Endothelial cell of umbilical vein (primary cell): ENCODE measurements around the gene ABLIM1.

Source experiments
- FOS ChIP-seq: IDR thresholded peaks from 2 replicates; pipeline ENCODE4 v1.6.1; 2011; ENCODE audit warnings: mild to moderate bottlenecking, low read length, moderate library complexity, borderline replicate concordance; ENCODE audit not compliant: insufficient read depth
- POLR2AphosphoS5 ChIP-seq: IDR thresholded peaks from 2 replicates; pipeline ENCODE4 v1.6.1; 2012; ENCODE audit warnings: low read depth, mild to moderate bottlenecking, control low read depth, low read length, moderate library complexity; ENCODE audit not compliant: insufficient read depth
- TF ChIP-seq, protein P1 (sequence below): IDR thresholded peaks from 2 replicates; pipeline ENCODE4 v1.6.1; 2011; ENCODE audit not compliant: insufficient read depth, insufficient read length
- TF ChIP-seq, protein P2 (sequence below), 2 donors: IDR thresholded peaks; 1 replicate in 1 of 2; 2 replicates in 1 of 2; pipeline ENCODE4 v1.5.1; 2011; ENCODE audit warnings: low read length in 2 of 2, mild to moderate bottlenecking in 2 of 2, moderate library complexity in 2 of 2, control low read depth in 1 of 2, inconsistent platforms in 1 of 2, low read depth in 1 of 2; ENCODE audit not compliant: insufficient read depth in 1 of 2; ENCODE audit errors: extremely low read depth in 1 of 2

DNA sequence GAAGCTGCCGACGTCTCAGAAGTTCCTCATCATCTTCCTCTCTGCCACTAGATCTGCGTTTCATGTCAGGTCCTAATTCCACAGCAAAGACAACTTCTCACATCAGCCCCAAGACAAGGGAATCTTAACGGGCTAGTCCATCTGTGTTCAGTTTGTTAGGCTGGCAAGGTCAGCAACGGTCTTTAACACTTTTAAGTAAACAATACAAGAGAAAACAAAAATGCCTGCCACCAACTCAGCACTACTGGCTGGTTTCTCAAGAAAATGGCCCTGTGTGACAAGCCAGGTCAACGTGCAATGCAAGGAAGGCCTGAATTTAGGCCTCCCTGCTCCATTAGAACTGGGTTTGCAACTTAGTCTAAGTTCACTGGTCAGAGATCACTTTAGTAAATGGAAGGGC is 212.7 kb downstream of the ABLIM1 start:
- TF ChIP-seq POLR2AphosphoS5 = no peak
- TF ChIP-seq, protein P1, sequence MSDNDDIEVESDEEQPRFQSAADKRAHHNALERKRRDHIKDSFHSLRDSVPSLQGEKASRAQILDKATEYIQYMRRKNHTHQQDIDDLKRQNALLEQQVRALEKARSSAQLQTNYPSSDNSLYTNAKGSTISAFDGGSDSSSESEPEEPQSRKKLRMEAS = no peak
- TF ChIP-seq, protein P2, sequence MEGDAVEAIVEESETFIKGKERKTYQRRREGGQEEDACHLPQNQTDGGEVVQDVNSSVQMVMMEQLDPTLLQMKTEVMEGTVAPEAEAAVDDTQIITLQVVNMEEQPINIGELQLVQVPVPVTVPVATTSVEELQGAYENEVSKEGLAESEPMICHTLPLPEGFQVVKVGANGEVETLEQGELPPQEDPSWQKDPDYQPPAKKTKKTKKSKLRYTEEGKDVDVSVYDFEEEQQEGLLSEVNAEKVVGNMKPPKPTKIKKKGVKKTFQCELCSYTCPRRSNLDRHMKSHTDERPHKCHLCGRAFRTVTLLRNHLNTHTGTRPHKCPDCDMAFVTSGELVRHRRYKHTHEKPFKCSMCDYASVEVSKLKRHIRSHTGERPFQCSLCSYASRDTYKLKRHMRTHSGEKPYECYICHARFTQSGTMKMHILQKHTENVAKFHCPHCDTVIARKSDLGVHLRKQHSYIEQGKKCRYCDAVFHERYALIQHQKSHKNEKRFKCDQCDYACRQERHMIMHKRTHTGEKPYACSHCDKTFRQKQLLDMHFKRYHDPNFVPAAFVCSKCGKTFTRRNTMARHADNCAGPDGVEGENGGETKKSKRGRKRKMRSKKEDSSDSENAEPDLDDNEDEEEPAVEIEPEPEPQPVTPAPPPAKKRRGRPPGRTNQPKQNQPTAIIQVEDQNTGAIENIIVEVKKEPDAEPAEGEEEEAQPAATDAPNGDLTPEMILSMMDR (IDR thresholded peaks at IDR 0.05; ENCODE audit: extremely low read depth in 1 of 2, insufficient read depth in 1 of 2, low read depth in 1 of 2, low read length in 2 of 2) = no peak
- no peak for TF ChIP-seq FOS
